NCI-H128 (cell line): ENCODE measurements around the gene PTTG1IP.
"Not testable (repeated sequence)": the region's sequence is repeated elsewhere in the genome, so short reads cannot be mapped to it uniquely, and the experiment has no call there.

Experiments used
- DNase-seq: peaks from one replicate; lab custom pipeline; 2025; ENCODE audit not compliant: unreplicated experiment; lab: John Stamatoyannopoulos, UW

PTTG1IP gene, protein sequence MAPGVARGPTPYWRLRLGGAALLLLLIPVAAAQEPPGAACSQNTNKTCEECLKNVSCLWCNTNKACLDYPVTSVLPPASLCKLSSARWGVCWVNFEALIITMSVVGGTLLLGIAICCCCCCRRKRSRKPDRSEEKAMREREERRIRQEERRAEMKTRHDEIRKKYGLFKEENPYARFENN

DNA sequence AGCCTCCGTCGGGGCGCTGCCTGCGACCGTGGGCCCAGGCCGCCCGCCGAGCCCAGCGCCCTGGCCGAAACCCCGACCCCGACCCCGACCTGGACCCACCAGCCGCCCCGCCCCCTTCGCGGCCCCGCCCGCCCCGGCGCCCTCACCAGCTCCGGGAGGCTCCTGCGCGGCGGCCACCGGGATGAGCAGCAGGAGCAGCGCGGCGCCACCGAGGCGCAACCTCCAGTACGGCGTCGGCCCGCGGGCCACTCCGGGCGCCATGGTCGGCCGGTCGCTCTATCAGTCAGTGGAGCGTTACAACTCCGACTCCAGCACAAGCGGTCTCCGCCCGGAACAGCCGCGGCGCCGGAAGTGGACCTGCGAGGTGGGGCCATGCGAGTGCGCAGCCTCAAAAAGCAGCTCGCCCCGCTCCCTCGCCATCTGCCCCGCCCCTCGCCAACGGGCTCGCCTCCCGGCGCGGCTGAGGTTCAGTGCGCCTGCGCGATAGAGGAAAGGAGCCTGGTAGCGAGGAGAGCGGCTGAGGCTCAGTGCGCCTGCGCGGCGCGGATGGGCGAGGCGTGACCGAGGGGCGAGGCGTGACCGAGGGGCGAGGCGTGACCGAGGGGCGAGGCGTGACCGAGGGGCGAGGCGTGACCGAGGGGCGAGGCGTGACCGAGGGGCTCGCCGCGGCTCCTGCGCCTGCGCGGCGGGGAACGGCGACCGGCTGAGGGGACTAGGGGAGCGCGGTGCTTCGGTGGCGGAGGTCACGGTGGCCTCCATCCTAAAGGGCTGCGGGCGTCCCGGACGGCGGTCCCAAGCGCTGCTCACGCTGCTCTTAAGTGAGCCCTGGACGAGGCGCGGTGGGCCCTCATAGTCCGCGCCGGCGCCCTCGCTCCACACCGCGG is at the start of gene PTTG1IP:
Gene PTTG1IP, minus strand, starts transcription at position 335 of the 884 bp plus-strand sequence. Its CDS starts 74 bp downstream, at position 261.
- peak; percentile 96 for DNase-seq

DNA sequence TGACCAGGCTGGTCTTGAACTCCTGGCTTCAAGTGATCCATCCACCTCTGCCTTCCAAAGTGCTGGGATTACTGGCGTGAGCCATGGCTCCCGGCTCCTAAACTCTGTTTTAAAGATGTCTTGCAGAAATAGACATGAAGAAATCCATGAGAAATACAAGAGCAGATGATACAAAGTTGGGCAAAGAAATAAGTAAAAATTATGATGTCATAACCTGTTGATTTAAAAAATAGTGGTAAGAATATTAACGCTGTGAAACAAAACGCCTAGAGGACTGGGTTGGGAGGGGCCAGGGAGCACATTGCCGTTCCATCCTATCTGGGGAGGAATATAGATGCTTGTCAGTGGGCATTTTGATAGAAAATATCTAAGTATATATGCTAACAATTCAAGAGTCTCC is 48.4 kb upstream of the PTTG1IP start:
- DNase-seq = no peak

DNA sequence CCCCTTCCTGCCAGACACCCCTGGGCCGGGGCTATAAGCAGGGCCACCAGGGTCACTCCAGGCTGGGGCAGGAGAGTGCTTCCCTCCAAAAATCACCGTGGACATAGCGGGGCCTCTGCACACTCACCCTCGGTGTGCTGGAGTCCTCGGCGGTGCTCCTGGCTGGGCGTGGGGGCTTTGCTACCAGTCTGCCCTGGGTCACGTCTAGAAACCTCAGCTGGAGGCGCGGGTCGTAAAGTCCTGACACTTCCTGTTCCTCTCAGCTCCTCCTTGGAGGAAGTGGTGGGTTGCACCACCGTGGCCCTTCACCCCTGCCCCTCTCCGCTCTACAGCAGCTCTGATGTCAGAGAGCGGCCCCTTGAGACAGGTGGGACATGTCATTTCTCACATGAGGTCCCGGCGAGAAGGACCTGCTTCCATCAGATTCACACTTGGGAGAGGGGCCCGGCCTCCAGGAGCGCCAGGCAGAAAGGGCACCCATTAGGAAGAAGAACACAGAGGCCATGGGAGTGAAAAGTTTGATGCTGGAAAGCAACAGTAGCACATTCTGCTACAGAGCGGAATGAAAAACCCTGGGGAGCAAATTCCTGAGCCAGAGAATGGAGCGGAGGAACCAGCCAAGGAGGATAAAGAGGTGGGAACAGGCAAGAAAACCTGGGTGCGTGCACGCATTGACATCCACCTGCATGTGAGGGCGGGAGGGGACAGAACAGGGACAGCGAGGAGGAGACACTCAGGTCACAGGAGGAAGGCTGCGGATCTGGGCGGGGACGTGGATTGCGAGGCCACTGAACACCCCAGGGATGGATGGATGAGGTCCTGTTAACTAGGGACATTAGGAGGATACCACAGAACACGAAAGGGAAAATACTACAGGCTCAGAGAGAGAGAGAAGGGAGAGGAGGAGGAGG is 47.5 kb upstream of the PTTG1IP start, which contains the start of gene ITGB2:
Gene ITGB2, minus strand, starts transcription at position 206 of the 911 bp plus-strand sequence. CDS start 10,117 bp downstream, outside the sequence.
- no peak for DNase-seq

DNA sequence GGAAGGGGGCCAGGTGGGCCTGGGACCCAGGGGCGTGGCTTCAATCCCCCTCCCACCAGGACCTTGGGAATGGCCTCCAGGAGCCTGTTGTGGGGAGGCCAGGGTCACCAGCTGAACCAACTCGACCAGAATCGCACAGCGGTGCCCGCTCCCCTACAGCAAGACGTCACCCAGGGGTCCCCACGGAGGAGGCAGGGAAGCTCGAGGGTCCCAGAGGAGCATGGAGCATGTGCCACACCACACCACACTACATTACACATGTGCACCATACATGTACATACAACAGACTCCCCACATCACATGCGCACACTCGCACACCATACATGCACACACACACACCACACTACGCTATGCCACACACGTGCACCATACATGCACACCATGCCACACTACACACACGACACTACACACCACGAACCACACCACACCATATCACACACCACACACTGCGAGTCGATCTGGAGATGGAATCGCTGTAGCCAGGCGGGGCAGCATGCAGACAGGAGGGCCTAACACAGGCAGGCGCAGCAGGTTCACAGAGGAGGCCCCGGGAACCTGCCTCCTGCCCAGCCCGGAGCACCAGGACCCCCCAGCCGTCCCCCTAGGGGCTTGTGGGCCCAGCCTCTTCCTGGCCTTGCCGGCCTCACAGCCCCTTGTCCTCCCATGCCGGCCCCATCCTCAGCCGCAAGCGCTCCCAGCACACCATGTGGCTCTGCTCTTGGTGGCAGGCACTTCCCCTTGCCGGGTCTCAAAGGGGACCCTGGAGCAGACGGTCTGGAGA is 46.6 kb upstream of the PTTG1IP start:
- no peak for DNase-seq

DNA sequence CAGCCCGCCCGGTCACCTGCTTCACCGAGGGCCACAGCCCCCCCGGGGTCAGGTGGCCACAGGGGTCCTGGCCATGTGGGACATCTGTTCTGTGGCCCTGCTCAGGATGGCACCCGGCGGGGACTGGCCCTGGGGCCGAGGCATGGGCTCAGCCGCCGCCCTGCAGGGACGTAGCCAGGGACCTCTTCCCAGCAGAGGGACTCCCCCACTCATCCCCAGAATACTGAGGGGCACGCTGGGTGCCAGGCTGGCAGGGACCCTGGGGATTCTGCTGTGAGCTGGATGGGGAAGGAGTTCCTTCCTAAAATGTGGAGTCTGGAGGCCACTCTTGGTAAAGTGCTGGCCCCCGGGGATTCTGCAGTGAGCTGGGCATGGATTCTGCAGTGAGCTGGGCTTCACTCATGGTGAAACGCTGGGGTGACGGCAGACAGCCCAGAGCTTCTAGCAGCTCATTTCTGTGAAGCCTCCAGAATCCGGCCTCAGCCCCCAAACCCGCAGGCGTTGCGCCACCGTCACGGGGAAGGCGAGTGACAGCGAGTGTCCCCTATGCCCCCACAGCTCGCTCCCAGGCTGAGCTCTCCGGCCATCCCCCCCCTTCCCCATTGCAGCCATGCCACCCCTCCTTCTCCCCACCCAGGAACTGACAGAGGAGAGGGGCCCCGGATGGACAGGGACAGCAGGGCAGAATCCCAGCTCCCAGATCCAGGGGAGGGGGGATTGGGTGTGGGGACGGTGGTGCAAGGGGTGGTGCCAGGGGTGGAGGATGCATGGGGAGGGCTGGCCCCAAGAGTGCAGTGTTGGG is 45.8 kb upstream of the PTTG1IP start:
- no peak for DNase-seq

DNA sequence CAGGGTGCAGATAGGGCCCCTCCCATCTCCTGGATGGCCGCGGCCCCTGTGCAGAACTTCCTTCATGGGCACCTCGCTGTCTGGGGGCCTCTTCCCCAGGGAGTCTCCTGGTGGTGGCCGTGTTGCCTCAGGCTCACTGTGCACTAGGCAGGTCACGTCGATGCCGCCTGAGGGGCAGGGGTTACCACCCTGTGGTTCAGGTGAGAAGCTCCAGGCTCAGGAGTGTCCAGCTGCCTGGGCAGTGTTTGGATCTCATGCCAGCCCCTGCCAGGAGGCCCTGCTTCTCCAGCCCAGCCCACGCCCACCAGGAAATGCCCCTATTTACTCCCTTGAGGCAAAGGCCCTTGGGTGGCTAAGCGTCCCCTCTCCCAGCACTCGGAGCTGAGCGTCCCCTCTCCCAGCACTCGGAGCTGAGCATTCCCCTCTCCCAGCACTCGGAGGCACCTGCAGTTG is 45.1 kb upstream of the PTTG1IP start:
- DNase-seq = no peak

DNA sequence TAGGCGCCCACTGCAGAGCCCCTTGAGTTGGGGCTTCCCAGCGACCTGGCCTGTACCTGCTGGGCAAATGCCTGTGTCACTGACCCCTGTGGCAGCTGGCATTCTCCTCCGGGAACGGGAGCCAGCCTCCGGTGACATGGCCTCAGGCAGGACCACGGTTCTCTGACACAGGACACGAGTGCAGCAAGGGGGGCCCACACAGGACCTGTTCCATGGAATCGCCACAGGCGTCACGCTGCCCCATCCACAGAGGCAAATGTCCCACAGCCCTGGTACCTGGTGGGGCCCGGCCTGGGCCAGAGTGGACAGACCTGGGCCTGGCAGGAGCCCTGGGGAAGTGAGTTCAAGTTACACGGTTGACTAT is 44.6 kb upstream of the PTTG1IP start:
- no peak for DNase-seq

DNA sequence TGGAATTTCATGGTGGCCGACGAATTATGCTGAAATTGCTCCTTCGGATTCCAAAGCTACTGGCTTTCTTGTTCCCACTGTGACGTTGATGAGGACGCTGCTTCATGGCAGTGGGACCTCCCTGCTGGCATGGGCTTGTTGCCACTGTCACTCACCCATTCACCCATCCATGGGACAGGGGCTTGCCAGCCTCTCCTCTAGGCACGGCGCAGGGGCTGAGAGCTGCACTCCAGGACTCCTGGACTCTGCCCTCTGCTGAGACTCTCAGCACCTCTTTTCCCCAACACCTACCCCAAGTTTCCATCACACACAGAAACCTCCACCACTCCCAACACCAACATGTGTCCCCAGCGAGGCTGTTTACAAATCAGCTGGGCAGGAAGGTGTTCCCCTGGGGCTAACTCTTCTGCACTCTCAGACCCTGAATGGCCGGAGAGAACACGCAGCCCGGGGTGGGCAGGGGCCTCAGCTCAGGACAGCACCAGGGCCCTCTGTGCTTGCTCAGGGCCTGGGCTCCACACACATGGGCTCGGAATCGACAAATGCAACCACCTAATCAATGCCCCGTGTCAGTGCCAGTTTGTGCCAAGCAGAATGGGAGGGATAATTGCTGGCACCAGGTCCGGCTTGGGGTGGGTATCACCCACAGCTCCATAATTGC is 44.1 kb upstream of the PTTG1IP start:
- no peak for DNase-seq

DNA sequence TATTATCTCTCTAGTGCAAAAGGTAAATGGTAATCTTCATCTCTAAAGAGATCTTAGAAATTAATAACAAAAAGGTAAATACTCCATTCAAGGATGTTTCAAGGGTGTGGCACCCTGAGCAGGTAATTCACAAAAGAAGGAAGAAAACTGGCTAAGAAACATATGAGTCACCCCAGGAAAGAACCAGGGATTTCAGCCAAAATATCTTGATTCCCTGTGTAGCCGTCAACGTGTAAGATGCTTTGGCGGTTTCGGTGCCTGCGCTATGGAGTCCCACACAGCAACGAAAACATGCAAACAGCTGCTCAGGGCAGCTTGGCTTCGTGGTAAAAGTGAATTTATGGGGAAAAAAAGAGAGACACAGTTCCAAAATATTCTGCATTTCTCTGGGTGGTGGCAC is 43.5 kb upstream of the PTTG1IP start:
- DNase-seq = no peak

DNA sequence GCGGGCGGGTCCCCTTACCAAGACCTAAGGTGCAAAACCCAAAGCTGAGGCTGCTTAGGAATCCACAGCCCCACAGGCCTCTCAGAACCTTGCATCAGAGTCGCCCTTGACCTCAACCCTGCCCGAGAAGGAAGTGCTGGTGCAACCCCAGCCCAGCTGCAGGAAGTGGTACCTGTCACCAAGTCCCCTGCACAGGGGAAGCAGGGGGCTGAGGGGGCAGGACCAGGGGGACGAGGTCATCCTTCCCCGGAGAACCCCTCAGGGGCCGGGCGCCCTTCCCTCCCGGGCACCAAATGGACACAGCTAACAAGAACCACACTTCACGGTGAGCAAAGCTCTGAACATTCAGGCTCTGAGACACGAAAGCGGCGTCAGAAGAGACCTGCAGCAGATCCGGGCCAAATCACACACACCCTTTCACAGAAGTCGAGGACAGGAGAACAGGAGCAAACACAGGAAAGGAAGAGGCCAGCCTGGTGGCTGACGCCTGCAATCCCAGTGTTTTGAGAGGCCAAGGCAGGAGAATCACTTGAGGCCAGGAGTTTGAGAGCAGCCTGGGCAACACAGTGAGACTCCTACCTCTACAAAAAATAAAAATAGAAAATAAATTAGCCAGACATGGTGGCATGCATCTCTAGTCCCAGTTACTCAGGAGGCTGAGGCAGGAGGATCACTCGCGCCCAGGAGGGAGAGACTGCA is 40.8 kb upstream of the PTTG1IP start:
- DNase-seq = no peak

DNA sequence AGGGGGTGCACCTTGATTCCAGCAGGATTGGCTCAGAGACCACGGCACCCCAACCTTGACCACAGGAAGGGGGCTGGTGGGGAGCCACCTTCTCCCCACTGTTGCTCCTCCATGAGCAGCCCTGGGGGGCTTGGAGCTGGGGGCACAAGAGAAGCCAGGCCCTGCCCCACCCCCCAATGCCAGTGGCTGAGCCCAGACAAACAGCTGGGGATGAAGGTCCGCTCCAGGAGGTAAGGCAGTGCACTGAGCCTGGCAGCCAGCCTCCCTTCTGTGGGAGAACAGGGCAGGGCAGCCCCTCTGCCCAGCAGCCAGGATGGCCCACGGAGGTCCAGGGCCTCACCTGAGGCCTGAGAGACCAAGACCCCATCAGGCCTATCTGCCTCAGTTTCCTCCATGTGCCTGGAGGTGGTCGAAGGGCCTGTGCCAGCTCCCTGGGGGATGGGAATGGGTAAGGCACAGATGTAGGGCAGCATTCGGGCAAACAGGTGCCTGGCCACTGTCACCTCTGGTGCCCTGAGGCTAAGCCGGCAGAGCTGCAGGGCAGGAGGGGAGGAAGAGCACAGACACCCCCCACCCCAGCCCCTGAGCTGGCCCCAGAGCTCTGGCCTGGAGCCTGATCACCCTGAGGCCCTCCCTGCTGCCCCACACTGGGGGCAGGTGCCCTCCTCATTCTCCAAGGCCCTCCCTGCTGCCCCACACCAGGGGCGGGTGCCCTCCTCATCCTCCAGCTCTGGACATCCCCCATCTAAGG is 40.1 kb upstream of the PTTG1IP start:
- no peak for DNase-seq

DNA sequence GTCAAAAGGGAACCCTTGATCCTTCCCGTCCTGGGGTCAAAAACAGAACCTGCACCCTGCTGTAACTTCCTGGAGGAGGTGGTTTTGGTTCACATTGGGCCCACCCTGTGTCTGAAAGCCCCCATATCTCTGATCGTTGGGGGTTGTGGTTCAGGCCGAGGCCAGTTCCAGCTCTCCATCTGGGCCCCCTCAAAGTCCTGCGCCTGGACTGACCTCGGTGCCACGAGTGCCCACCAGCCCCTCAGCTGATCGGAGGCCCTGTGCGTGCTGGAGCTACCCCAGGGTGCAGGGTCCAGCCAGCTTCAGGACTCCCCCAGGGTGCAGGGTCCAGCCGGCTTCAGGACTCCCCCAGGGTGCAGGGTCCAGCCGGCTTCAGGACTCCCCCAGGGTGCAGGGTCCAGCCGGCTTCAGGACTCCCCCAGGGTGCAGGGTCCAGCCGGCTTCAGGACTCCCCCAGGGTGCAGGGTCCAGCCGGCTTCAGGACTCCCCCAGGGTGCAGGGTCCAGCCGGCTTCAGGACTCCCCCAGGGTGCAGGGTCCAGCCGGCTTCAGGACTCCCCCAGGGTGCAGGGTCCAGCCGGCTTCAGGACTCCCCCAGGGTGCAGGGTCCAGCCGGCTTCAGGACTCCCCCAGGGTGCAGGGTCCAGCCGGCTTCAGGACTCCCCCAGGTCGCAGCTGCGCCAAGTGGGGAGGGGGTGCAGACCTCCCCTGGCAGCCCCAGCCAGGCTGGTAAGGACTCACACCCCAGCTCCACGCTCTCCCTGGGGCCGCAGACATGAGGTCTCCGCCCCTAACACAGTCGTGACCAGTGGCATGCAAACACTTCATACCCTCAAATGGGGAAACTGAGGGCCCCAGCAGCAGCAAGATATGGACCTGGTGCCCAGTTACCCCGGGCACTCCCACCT is 39.3 kb upstream of the PTTG1IP start:
- DNase-seq = not testable (repeated sequence)

DNA sequence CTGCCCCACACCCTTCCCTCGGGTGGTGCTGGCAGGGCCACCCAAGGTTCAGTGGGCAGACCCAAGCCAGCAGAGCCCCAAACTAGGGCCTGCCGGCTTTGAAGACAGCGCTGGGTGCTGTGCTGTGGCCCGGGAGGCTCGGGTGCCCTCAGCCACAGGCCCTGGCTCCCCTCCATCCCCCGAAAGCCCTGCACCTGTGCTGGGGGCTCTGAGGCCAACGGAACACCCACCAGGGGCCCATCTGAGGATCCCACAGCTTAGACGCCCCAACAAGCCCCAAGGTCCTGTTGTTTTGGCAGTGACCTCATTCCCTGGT is 38.6 kb upstream of the PTTG1IP start:
- no peak for DNase-seq

DNA sequence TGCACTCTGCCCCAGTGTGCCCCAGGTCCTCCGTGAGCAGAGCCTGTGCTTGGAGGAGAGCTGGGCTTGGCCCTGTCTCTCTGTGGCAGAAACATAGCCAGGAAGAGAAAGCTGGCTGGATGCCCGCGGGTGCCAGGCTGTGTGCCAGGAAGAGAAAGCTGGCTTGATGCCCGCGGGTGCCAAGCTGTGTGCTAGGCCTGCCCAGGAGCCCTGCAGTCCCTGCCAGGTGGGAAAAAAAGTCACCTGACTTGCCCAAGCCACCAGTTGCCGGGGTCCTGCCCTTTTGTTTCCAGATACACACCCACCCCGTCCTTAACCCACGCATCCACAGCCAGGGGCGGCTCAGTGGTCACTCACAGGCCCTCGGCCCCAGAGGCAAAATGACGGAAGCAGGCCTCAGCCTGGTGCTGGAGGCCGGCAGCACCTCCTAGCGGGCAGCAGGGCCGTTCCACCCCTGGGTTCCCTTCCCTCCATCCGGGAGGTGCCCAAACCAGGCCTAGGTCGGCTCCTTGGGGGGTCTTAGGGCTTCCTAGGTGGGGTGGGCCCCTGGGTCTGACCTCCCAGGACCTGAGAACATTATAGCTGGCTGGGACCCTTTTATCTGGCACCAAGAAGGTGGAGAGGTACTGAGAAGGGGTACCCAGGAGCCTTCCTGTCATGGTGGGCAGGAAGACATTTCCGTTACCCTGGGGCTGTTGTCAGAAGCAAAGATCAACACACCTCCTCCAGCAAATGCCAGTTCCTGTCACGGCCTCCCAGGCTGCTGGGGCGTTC is 38.1 kb upstream of the PTTG1IP start:
- DNase-seq = no peak

DNA sequence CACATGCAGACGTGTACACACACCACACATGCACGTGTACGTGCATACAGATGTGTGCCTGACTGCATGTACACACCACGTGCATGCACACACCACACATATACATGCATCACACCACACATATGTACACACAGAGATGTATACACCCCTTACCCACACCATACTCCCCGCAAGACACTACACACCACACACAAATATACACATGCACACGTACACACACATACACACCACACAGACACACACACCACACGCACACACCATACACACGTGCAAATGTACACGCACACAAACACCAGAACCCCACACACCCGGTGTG is 37.5 kb upstream of the PTTG1IP start:
- DNase-seq = no peak

DNA sequence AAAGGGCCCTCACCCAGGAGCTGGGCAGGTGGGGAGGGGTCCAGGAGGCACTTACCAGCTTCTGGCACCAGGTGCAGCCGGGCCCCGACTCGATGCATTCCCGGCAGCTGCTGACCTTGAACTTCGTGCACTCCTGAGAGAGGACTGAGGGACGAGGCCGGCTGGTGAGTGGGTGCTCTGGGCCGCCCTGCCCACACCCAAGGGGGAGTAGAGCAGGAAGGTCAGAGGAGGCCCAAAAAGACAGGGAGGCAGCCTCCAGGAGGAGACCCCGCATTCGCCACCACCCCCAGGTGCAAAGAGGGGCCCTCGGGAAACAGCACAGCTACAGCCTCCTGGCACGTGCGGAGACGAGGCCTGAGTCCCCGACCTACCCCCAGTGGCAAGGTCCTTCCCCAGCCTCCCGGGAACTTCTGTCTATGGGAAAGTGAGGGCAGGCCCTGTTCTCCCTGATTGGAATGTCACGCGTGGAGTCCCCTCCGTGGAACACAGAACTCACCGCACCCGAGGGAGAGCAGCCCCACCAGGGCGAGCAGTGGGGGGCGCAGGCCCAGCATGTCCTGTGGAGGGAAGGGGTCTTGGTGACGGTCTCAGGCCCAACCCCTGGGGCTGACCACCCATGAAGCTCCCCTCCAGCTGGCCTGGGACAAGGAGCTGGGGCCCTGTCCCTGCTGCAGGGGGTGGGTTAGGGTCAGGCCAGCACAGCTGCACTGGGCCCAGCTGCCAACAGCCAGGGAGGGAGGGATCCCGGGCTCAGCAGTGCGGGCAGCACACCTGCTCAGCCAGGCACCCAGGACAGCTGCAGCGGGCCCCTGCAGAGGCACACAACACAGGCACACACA is 37.0 kb upstream of the PTTG1IP start:
- no peak for DNase-seq
